H1 (cell line): ENCODE results near the gene P2RY8. TPM values are rescaled to one million over a fixed set of nuclear protein-coding genes. Genes with fewer than 3 reads are reported as not detected.

Experiments
- CTCF ChIA-PET: fragments of 300-600 bp; sonication (Branson Sonifier 250); formaldehyde crosslinking; loops from one replicate; lab custom pipeline; 2021; ENCODE audit not compliant: partially characterized antibody; lab: Charles Lee
- POLR2A ChIA-PET: fragments of 300-600 bp; sonication (Branson Sonifier 250); formaldehyde crosslinking; loops from one replicate; lab custom pipeline; 2021; ENCODE audit warnings: inconsistent platforms; ENCODE audit not compliant: partially characterized antibody; lab: Charles Lee
- DNase-seq, 2 experiments: peaks; one replicate each; pipeline versions ENCODE4 v3.0.0 to v3.0.0-alpha.2; 2010 to 2022; ENCODE audit warnings: low spot score in 2 of 2, low read depth in 1 of 2, mixed read lengths in 1 of 2
- FAIRE-seq: peaks from 2 replicates; lab custom pipeline; 2011; peaks lifted over from hg19 to GRCh38; lab: Jason Lieb, UNC
- H2AFZ ChIP-seq: 2 replicates; pipeline ENCODE4 v1.8.1; 2012; ENCODE audit warnings: low read length, inconsistent platforms
- H2AK5ac ChIP-seq: 2 replicates; pipeline ENCODE4 v1.6.1; 2013; ENCODE audit warnings: low read depth, low read length
- H2BK120ac ChIP-seq: replicated peaks from 2 replicates; pipeline ENCODE3; 2013; ENCODE audit warnings: low read depth, low read length, inconsistent platforms
- H2BK12ac ChIP-seq: 2 replicates; pipeline ENCODE4 v1.6.1; 2013; ENCODE audit warnings: low read depth, low read length
- H2BK15ac ChIP-seq: 2 replicates; pipeline ENCODE4 v1.6.1; 2013; ENCODE audit warnings: low read length
- H2BK20ac ChIP-seq: 2 replicates; pipeline ENCODE4 v1.6.1; 2013; ENCODE audit warnings: low read length
- H2BK5ac ChIP-seq: 2 replicates; pipeline ENCODE4 v1.6.1; 2013; ENCODE audit warnings: low read depth, low read length
- H3K14ac ChIP-seq: 2 replicates; pipeline ENCODE4 v1.6.1; 2013; ENCODE audit warnings: inconsistent platforms; ENCODE audit not compliant: insufficient read length
- H3K18ac ChIP-seq: 2 replicates; pipeline ENCODE4 v1.6.1; 2013; ENCODE audit warnings: low read length; ENCODE audit errors: extremely low read depth
- H3K23ac ChIP-seq: 2 replicates; pipeline ENCODE4 v1.6.1; 2013; ENCODE audit warnings: inconsistent platforms; ENCODE audit not compliant: insufficient read length
- H3K23me2 ChIP-seq: 2 replicates; pipeline ENCODE4 v1.6.1; 2013; ENCODE audit warnings: low read depth, low read length
- H3K27ac ChIP-seq: 2 replicates; pipeline ENCODE4 v1.6.1; 2011; ENCODE audit warnings: low read depth, low read length, inconsistent platforms
- H3K27me3 ChIP-seq, 4 experiments: replicated peaks in 1 of 4; 1 replicate in 1 of 4; 2 replicates in 3 of 4; pipeline versions ENCODE4 v1.6.1 to v1.8.1; 2011 to 2013; ENCODE audit warnings: low read length in 3 of 4, mild to moderate bottlenecking in 3 of 4, inconsistent platforms in 2 of 4, mixed read lengths in 2 of 4, moderate library complexity in 1 of 4; ENCODE audit not compliant: control insufficient read depth in 3 of 4, insufficient read depth in 3 of 4; ENCODE audit errors: extremely low read depth in 1 of 4
- H3K36me3 ChIP-seq, 4 experiments: 2 replicates each; pipeline versions ENCODE4 v1.6.1 to v1.8.1; 2011 to 2013; ENCODE audit warnings: mild to moderate bottlenecking in 4 of 4, low read length in 3 of 4, moderate library complexity in 2 of 4, control low read depth in 1 of 4, inconsistent platforms in 1 of 4; ENCODE audit not compliant: insufficient read depth in 4 of 4, control insufficient read depth in 2 of 4
- H3K4ac ChIP-seq: replicated peaks from 2 replicates; pipeline ENCODE3; 2013; ENCODE audit warnings: low read length, low read depth, mixed read lengths, inconsistent platforms; ENCODE audit not compliant: insufficient read length
- H3K4me1 ChIP-seq, 4 experiments: replicated peaks in 1 of 4; 1 replicate in 1 of 4; 2 replicates in 3 of 4; pipeline versions ENCODE4 v1.6.1 to v1.8.1; 2011 to 2013; ENCODE audit warnings: low read length in 3 of 4, inconsistent platforms in 2 of 4, mixed read lengths in 1 of 4; ENCODE audit not compliant: insufficient read depth in 4 of 4, control insufficient read depth in 3 of 4
- H3K4me2 ChIP-seq, 2 experiments: 2 replicates each; pipeline versions ENCODE4 v1.6.1 to v1.8.1; 2011 to 2013; ENCODE audit warnings: low read depth in 2 of 2, low read length in 2 of 2, control low read depth in 1 of 2, inconsistent platforms in 1 of 2, mild to moderate bottlenecking in 1 of 2; ENCODE audit not compliant: insufficient read depth in 1 of 2
- H3K4me3 ChIP-seq, 4 experiments: fragments of 200-600, 300-600 bp in 1 of 4; sonication (generic), shearing (Covaris generic), sonication (Bioruptor Twin) in 1 of 4; 2 replicates each; pipeline versions ENCODE4 v1.5.1 to v1.8.1; 2011 to 2016; ENCODE audit warnings: low read length in 4 of 4, low read depth in 3 of 4, control low read depth in 2 of 4, inconsistent platforms in 2 of 4, mild to moderate bottlenecking in 2 of 4, mixed read lengths in 1 of 4, moderate library complexity in 1 of 4; ENCODE audit not compliant: insufficient read depth in 2 of 4; ENCODE audit errors: extremely low read depth in 1 of 4
- H3K56ac ChIP-seq: replicated peaks from 2 replicates; pipeline ENCODE3; 2013; ENCODE audit warnings: low read depth, mild to moderate bottlenecking, mixed read lengths, low read length, inconsistent platforms; ENCODE audit not compliant: insufficient read length
- H3K79me1 ChIP-seq: 2 replicates; pipeline ENCODE4 v1.6.1; 2013; ENCODE audit warnings: low read depth, low read length, control low read depth
- H3K79me2 ChIP-seq, 2 experiments: 2 replicates each; pipeline versions ENCODE4 v1.6.1 to v1.8.1; 2012 to 2013; ENCODE audit warnings: low read length in 2 of 2, mild to moderate bottlenecking in 2 of 2, inconsistent platforms in 1 of 2; ENCODE audit not compliant: insufficient read depth in 2 of 2, control insufficient read depth in 1 of 2
- H3K9ac ChIP-seq, 4 experiments: replicated peaks in 1 of 4; 1 replicate in 1 of 4; 2 replicates in 3 of 4; pipeline versions ENCODE4 v1.6.1 to v1.8.1; 2011 to 2013; ENCODE audit warnings: low read depth in 3 of 4, low read length in 3 of 4, control low read depth in 2 of 4, mild to moderate bottlenecking in 2 of 4, moderate library complexity in 2 of 4, inconsistent platforms in 1 of 4; ENCODE audit errors: extremely low read depth in 1 of 4
- H3K9me3 ChIP-seq, 2 experiments: 2 replicates each; pipeline versions ENCODE4 v1.6.1 to v1.8.1; 2012 to 2013; ENCODE audit warnings: mild to moderate bottlenecking in 2 of 2, moderate library complexity in 2 of 2, control low read depth in 1 of 2, inconsistent platforms in 1 of 2, low read depth in 1 of 2, low read length in 1 of 2, mixed read lengths in 1 of 2; ENCODE audit not compliant: insufficient read depth in 2 of 2
- H4K20me1 ChIP-seq, 2 experiments: replicated peaks in 1 of 2; 2 replicates each; pipeline versions ENCODE3 to v1.8.1; 2011 to 2013; ENCODE audit warnings: inconsistent platforms in 2 of 2, low read length in 2 of 2, mild to moderate bottlenecking in 1 of 2; ENCODE audit not compliant: insufficient read depth in 2 of 2, control insufficient read depth in 1 of 2
- H4K5ac ChIP-seq: 2 replicates; pipeline ENCODE4 v1.6.1; 2013; ENCODE audit warnings: low read length, low read depth, mixed read lengths, inconsistent platforms; ENCODE audit not compliant: insufficient read length
- H4K8ac ChIP-seq: 2 replicates; pipeline ENCODE4 v1.8.0; 2013; ENCODE audit warnings: mild to moderate bottlenecking, moderate library complexity, low read length, inconsistent platforms; ENCODE audit not compliant: insufficient read depth; ENCODE audit errors: extremely low read depth
- H4K91ac ChIP-seq: replicated peaks from 2 replicates; pipeline ENCODE3; 2013; ENCODE audit warnings: low read length, mixed read lengths, inconsistent platforms; ENCODE audit not compliant: insufficient read length
- CEBPB ChIP-seq: IDR thresholded peaks from 2 replicates; pipeline ENCODE4 v1.6.1; 2012; ENCODE audit warnings: low read depth, low read length
- CHD1 ChIP-seq: IDR thresholded peaks from 2 replicates; pipeline ENCODE4 v1.6.1; 2012; ENCODE audit warnings: low read depth, low read length, improper control_type of control experiment
- CTBP2 ChIP-seq: IDR thresholded peaks from 2 replicates; pipeline ENCODE4 v1.7.0; 2011; ENCODE audit warnings: borderline replicate concordance, mild to moderate bottlenecking, moderate library complexity, mixed read lengths, low read length; ENCODE audit not compliant: insufficient read depth, insufficient read length
- FOSL1 ChIP-seq: IDR thresholded peaks from 2 replicates; pipeline ENCODE4 v1.6.1; 2011; ENCODE audit warnings: mild to moderate bottlenecking, low read depth, low read length, moderate library complexity; ENCODE audit not compliant: insufficient read depth
- HDAC6 ChIP-seq: IDR thresholded peaks from one replicate; pipeline ENCODE4 v1.7.1; 2012; ENCODE audit warnings: low read depth, mild to moderate bottlenecking, inconsistent platforms, low read length, moderate library complexity
- KDM5A ChIP-seq: fragments of 200-600 bp; IDR thresholded peaks from 2 replicates; pipeline ENCODE4 v1.7.1; 2012; ENCODE audit warnings: mild to moderate bottlenecking, low read length, inconsistent platforms, mixed read lengths
- RAD21 ChIP-seq, 2 experiments: IDR thresholded peaks in 1 of 2; conservative IDR thresholded peaks in 1 of 2; 2 replicates each; pipeline ENCODE4 v1.6.1; 2011; ENCODE audit warnings: low read depth in 2 of 2, low read length in 2 of 2, improper control_type of control experiment in 1 of 2, inconsistent platforms in 1 of 2, mild to moderate bottlenecking in 1 of 2, moderate library complexity in 1 of 2
- RFX5 ChIP-seq: IDR thresholded peaks from 2 replicates; pipeline ENCODE4 v1.6.1; 2011; ENCODE audit warnings: low read depth, low read length, improper control_type of control experiment, borderline replicate concordance
- SAP30 ChIP-seq: fragments of 300-600 bp; sonication (generic); IDR thresholded peaks from 2 replicates; pipeline ENCODE4 v1.7.1; 2012; ENCODE audit warnings: low read length, moderate library complexity, mild to moderate bottlenecking, inconsistent platforms; ENCODE audit not compliant: insufficient read depth, insufficient replicate concordance
- WGBS, 2 experiments: shearing (Covaris generic) in 1 of 2; methylation state at CpG; one replicate each; pipeline versions ENCODE4 v1.1.6 to v1.1.7; 2013 to 2015; ENCODE audit warnings: low lambda C conversion rate in 2 of 2, mixed read lengths in 2 of 2, inconsistent platforms in 1 of 2, low coverage in 1 of 2, missing lambda C conversion rate in 1 of 2; ENCODE audit not compliant: insufficient replicate concordance in 2 of 2, insufficient coverage in 1 of 2, insufficient read length in 1 of 2; ENCODE audit errors: extremely low coverage in 1 of 2, missing lambda C conversion rate in 1 of 2; 5-methylcytosine and 5-hydroxymethylcytosine counted together
- polyA plus RNA-seq, 7 experiments: library from polyadenylated mRNA; depleted of rRNA in 3 of 7; stranded (reverse) in 5 of 7; unstranded in 2 of 7; fragments of >200 nt in 5 of 7; fragments of 200-250 nt in 2 of 7; gene quantifications; 1 replicate in 5 of 7; 2 replicates in 1 of 7; 4 replicates in 1 of 7; pipeline versions ENCODE4 v1.2.1 to v1.2.3, GENCODE V29; 2011 to 2013; ENCODE audit warnings: missing spikeins in 2 of 7, mixed read lengths in 2 of 7
- total RNA-seq: library from RNA; stranded (reverse); fragmentation: NEBNext Ultra II Directional; extraction: Animal tissue kit (Norgen Biotek cat#: 25700); gene quantifications from 2 replicates; pipeline ENCODE4 v1.2.1, GENCODE V29; 2021
- TF ChIP-seq, protein P1 (sequence below): IDR thresholded peaks from 2 replicates; pipeline ENCODE4 v1.6.1; 2011; ENCODE audit warnings: low read length, improper control_type of control experiment
- TF ChIP-seq, protein P2 (sequence below): IDR thresholded peaks from 2 replicates; pipeline ENCODE4 v1.6.1; 2012; ENCODE audit warnings: low read length, inconsistent platforms

Gene P2RY8
- total and polyA plus RNA-seq, 2 of the 8 experiments (the other 6 are each of a cell fraction or from before 2014, with no cell fraction given): 0.09 to 0.15 TPM

DNA sequence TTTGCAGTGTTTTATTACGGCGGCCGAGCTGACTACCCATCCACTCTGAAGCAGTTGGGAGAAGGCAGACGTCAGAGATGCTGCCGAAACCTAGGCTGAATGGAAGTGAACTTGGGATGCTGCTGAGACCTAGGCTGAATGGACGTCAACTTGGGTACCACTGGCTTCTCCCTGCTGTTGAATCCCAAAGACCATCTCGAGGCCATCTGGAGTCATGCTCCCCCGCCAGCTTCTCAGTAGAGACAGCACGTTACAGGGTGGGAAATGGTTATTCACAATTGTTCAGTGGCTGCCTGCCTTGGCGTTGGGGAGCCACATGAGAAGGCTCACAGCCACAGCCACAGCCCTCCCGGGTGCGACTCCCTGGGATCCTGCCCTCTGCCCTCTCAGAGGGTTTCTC lies 40.9 kb downstream of the P2RY8 start:
- H3K18ac ChIP-seq: no peak overlapping the region
- CTCF ChIA-PET: no interaction called here
- no peak for TF ChIP-seq SAP30
- TF ChIP-seq FOSL1: no peak
- TF ChIP-seq CTBP2: no peak
- no peak for TF ChIP-seq CEBPB
- no peak for TF ChIP-seq RAD21 (IDR thresholded peaks at IDR 0.05 in 1 of 2, conservative IDR thresholded peaks at IDR 0.05 in 1 of 2; ENCODE audit: low read depth in 2 of 2, low read length in 2 of 2)
- TF ChIP-seq HDAC6: no peak
- TF ChIP-seq KDM5A: no peak
- TF ChIP-seq, protein P1, sequence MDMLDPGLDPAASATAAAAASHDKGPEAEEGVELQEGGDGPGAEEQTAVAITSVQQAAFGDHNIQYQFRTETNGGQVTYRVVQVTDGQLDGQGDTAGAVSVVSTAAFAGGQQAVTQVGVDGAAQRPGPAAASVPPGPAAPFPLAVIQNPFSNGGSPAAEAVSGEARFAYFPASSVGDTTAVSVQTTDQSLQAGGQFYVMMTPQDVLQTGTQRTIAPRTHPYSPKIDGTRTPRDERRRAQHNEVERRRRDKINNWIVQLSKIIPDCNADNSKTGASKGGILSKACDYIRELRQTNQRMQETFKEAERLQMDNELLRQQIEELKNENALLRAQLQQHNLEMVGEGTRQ: no peak
- no peak for TF ChIP-seq RFX5
- TF ChIP-seq, protein P2, sequence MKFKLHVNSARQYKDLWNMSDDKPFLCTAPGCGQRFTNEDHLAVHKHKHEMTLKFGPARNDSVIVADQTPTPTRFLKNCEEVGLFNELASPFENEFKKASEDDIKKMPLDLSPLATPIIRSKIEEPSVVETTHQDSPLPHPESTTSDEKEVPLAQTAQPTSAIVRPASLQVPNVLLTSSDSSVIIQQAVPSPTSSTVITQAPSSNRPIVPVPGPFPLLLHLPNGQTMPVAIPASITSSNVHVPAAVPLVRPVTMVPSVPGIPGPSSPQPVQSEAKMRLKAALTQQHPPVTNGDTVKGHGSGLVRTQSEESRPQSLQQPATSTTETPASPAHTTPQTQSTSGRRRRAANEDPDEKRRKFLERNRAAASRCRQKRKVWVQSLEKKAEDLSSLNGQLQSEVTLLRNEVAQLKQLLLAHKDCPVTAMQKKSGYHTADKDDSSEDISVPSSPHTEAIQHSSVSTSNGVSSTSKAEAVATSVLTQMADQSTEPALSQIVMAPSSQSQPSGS: no peak
- TF ChIP-seq CHD1: no peak

More for the DNA sequence above, 40.9 kb downstream of the P2RY8 start:
- no peaks in the 10 kb centered on the region for H3K79me2 ChIP-seq
- H2BK20ac ChIP-seq: no peak overlapping the region
- no peaks in the 10 kb centered on the region for H3K36me3 ChIP-seq
- H2BK120ac ChIP-seq: no peak overlapping the region
- peaks cover 0 to 2% (median 1%) of the 10 kb centered on the region in 4 experiments; a peak in 1 of 7 replicates for H3K27me3 ChIP-seq
- H2BK15ac ChIP-seq: no peak overlapping the region
- H3K14ac ChIP-seq: no peak overlapping the region
- POLR2A ChIA-PET: no interaction called here
- H3K23ac ChIP-seq: no peak overlapping the region
- no peak overlapping the region for H4K91ac ChIP-seq
- H3K79me1 ChIP-seq: no peaks in the 10 kb centered on the region
- no peak overlapping the region for H4K8ac ChIP-seq
- H2BK5ac ChIP-seq: no peak overlapping the region
- no peak overlapping the region for H2BK12ac ChIP-seq
- H2AK5ac ChIP-seq: no peak overlapping the region
- WGBS, 2 experiments: 90% methylated on average over 12 of the region's 12 CpGs; no CpG with 5 or more reads in 1 of the 2 experiments
- H3K4me2 ChIP-seq: no peak overlapping the region
- no peaks in the 10 kb centered on the region for H4K20me1 ChIP-seq
- peaks cover 0 to 8% (median 5%) of the 10 kb centered on the region in 4 experiments; a peak in 6 of 7 replicates for H3K4me1 ChIP-seq
- no peak overlapping the region for H3K56ac ChIP-seq
- peaks cover 0 to 2% of the 10 kb centered on the region in 2 experiments; a peak in 2 of 4 replicates for H3K9me3 ChIP-seq
- no peak overlapping the region for H3K27ac ChIP-seq
- no peak overlapping the region for H3K4ac ChIP-seq
- H3K4me3 ChIP-seq: no peak overlapping the region
- no peak overlapping the region for H4K5ac ChIP-seq
- H3K23me2 ChIP-seq: peaks cover 4% of the 10 kb centered on the region; the same call in 1 of the 2 replicates
- no peak for FAIRE-seq
- H3K9ac ChIP-seq: no peak overlapping the region
- no peak overlapping the region for H2AFZ ChIP-seq
- no peak for DNase-seq
